GM12801 (cell line): Measurements from ENCODE around the gene CCND1.

Source experiments
- CTCF ChIP-seq: IDR thresholded peaks from one replicate; pipeline ENCODE4 v1.5.1; 2011; ENCODE audit warnings: control low read depth; ENCODE audit not compliant: insufficient read length; ENCODE audit errors: extremely low read depth

The CCND1 gene

GRCh38 chr11:69651834-69652620 is 11.1 kb downstream of the CCND1 start:
- no peak for TF ChIP-seq CTCF

- no peak for TF ChIP-seq CTCF
These were observed 12.0 kb downstream of the CCND1 start for GRCh38 chr11:69652999-69653398.

GRCh38 chr11:69653406-69653960 is 12.5 kb downstream of the CCND1 start:
- no peak for TF ChIP-seq CTCF

- no peak for TF ChIP-seq CTCF
These were observed 13.2 kb downstream of the CCND1 start for GRCh38 chr11:69654001-69654659.

- TF ChIP-seq CTCF, result no peak
These were observed 13.9 kb downstream of the CCND1 start for GRCh38 chr11:69654660-69655478.

- TF ChIP-seq CTCF, result no peak
These were observed 14.8 kb downstream of the CCND1 start for GRCh38 chr11:69655479-69656428.
